HL-60 (cell line): ENCODE measurements around the gene PGAM2. TPM values are rescaled to one million over a fixed set of nuclear protein-coding genes. Genes with fewer than 3 reads are reported as not detected.
A peak's percentile ranks its signal among the peaks of the same experiment; 100 is the strongest.
"Not testable (repeated sequence)": the region's sequence is repeated elsewhere in the genome, so short reads cannot be mapped to it uniquely, and the experiment has no call there.

ENCODE experiments used
- DNase-seq, 2 experiments: peaks; one replicate each; pipeline ENCODE4 v3.0.0-alpha.2; 2010 to 2020; ENCODE audit warnings: low read depth in 1 of 2, low spot score in 1 of 2
- H3K27ac ChIP-seq: fragments of 250-450 bp; sonication (Bioruptor Pico); replicated peaks from 2 replicates; pipeline ENCODE4 v1.5.1; 2020; ENCODE audit warnings: mild to moderate bottlenecking, moderate library complexity
- H3K27me3 ChIP-seq: fragments of 250-450 bp; sonication (Bioruptor Pico); 2 replicates; pipeline ENCODE4 v1.5.1; 2021; ENCODE audit warnings: mild to moderate bottlenecking, moderate library complexity; ENCODE audit not compliant: insufficient read depth, poor library complexity, severe bottlenecking
- H3K4me3 ChIP-seq: replicated peaks from 2 replicates; pipeline ENCODE4 v1.5.1; 2011; ENCODE audit warnings: mild to moderate bottlenecking, control low read depth, low read length; ENCODE audit not compliant: insufficient read depth
- GABPA ChIP-seq: IDR thresholded peaks from 2 replicates; pipeline ENCODE4 v1.6.1; 2012; ENCODE audit warnings: low read depth
- POLR2AphosphoS5 ChIP-seq: IDR thresholded peaks from 2 replicates; pipeline ENCODE4 v1.6.1; 2012; ENCODE audit warnings: low read depth
- microRNA-seq: library from miRNA; unstranded; fragments of <30 nt; microRNA quantifications from one replicate; pipeline ENCODE4, GENCODE V29; 2018
- TF ChIP-seq, protein P1 (sequence below): IDR thresholded peaks from 2 replicates; pipeline ENCODE4 v1.6.1; 2012; ENCODE audit warnings: low read depth; ENCODE audit not compliant: insufficient replicate concordance
- TF ChIP-seq, protein P2 (sequence below): IDR thresholded peaks from one replicate; pipeline ENCODE4 v1.5.1; 2011; ENCODE audit warnings: low read length, control low read depth, inconsistent platforms; ENCODE audit not compliant: insufficient read depth

The PGAM2 gene

DNA sequence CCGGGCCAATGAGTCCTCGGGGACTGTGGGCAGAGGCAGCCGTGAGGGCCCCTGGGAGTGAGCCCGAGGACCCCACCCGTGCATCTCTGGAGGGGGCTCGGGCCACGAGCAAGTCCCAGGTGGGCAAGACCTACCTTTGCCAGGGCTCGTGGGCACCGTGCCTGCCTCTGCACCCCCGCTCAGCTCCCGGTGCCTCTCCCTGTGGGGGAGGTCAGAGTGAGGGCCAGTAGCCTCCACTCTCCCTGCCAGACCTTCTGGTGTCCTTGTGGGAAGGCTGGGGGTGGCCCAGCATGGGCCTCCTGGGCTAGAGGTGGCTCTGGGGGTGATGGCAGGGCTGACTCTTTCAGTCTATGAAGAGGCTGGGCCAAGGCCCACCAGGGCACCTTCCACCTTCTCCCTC lies 35.9 kb downstream of the PGAM2 start:
- DNase-seq, H3K27me3 ChIP-seq, H3K27ac ChIP-seq, H3K4me3 ChIP-seq: not testable (repeated sequence)

DNA sequence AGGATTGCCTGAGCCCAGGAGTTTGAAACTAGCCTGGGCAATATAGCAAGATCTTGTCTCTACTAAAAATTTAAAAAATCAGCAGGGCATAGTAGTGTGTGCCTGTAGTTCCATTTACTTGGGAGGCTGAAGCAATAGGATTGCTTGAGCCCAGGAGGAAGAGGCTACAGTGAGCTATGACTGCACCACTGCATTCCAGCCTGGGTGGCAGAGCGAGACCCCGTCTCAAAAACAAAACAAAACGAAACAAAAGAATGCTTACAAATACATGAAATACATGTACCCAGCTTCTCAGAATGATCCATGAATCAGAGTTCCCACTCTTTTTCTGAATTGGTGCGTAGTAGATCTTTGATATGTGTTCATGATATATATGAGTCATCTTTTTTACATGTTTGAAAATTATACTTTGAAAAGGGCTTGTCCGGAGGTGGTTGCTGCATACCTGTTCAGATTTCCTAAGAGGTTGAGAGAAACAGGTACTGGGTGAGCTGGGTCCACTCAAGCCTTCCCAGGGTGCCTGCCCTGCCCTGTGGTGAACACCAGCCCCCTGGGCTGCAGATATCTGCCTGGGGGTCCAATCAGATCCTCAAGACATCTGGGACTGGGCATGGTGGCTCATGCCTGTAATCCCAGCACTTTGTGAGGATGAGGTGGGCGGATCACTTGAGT lies 42.4 kb downstream of the PGAM2 start:
- not testable (repeated sequence) for DNase-seq, H3K27ac ChIP-seq, H3K4me3 ChIP-seq, H3K27me3 ChIP-seq

DNA sequence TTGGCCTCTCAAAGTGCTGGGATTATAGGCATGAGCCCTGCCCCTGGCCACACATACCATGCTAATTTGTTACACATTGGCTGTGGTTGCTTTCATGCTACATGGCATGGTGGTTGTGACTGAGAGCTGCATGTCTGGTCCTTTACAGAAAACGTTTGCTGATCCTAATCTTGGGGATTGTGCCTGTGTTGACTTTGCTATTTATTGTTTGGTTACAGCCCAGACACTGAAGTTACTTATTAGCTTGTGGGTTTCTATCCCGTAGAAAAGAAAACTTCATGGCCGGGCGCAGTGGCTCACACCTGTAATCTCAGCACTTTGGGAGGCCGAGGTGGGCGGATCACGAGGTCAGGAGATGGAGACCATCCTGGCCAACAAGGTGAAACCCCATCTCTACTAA lies 43.3 kb downstream of the PGAM2 start:
- not testable (repeated sequence) for DNase-seq, H3K27me3 ChIP-seq, H3K27ac ChIP-seq, H3K4me3 ChIP-seq

DNA sequence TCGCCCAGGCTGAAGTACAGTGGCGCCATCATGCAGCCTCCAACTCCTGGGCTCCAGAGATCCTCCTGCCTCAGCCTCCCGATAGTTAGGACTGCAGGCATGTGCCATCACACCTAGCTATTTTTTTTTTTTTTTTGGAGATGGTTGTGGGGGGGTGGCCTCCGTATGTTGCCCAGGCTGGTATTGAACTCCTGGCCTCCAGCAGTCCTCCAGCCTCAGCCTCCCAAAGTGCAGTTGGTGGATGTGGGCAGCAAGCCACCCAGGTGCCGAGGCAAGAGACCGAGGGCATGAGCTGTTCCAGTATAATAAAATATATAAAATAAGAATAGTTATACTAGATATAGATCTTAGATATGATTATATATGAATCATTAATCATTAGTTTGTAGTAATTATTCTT lies 45.5 kb downstream of the PGAM2 start:
- H3K27ac ChIP-seq, DNase-seq, H3K4me3 ChIP-seq, H3K27me3 ChIP-seq: not testable (repeated sequence)

DNA sequence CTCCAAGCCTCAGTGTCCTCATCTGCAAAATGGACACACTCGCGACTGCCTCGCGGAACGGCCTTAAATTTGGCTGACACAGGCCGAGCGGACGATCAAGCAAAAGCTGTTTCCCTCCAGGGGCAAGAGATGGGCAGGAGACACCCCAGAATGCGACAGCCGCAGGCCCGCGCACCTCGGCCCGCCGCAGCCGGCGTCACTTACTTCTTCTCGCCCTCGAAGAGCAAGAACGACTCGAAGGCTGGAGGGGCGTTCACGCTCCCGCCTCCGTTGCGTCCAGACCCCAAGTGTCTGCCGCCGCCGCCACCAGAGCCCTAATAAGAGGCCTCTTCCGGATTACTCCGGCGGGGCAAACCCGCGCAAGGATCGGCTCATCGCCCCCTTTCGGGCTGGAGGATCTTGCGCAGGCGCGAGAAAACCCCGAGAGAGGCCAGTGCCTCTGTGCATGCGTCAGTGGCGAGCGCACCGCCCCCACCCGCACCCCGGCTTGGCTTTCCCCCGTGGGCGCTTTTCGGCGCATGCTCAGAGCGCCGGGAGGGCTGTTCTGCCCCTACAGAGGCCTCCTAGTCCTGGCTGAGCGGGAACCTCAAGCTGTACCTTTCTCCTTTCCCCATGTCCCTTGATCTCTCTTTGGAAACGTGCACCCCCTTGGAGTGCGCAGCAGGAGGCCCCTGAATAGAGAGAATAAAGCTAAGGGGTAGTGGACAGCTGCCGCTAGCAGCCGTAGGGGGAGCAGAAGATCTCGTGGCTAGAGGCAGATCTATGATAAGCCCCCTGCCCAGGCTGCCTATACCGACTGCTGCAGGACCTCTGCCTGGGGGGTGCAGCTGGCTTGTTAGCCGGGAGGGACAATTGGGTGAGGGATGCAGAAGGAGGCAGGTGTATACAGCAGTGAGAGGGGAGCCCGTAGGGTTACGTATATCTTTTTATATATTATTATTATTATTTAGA lies 46.2 kb downstream of the PGAM2 start:
- peak overlapping the region; percentile 78 for H3K27ac ChIP-seq
- not testable (repeated sequence) for H3K27me3 ChIP-seq
- TF ChIP-seq, protein P1, sequence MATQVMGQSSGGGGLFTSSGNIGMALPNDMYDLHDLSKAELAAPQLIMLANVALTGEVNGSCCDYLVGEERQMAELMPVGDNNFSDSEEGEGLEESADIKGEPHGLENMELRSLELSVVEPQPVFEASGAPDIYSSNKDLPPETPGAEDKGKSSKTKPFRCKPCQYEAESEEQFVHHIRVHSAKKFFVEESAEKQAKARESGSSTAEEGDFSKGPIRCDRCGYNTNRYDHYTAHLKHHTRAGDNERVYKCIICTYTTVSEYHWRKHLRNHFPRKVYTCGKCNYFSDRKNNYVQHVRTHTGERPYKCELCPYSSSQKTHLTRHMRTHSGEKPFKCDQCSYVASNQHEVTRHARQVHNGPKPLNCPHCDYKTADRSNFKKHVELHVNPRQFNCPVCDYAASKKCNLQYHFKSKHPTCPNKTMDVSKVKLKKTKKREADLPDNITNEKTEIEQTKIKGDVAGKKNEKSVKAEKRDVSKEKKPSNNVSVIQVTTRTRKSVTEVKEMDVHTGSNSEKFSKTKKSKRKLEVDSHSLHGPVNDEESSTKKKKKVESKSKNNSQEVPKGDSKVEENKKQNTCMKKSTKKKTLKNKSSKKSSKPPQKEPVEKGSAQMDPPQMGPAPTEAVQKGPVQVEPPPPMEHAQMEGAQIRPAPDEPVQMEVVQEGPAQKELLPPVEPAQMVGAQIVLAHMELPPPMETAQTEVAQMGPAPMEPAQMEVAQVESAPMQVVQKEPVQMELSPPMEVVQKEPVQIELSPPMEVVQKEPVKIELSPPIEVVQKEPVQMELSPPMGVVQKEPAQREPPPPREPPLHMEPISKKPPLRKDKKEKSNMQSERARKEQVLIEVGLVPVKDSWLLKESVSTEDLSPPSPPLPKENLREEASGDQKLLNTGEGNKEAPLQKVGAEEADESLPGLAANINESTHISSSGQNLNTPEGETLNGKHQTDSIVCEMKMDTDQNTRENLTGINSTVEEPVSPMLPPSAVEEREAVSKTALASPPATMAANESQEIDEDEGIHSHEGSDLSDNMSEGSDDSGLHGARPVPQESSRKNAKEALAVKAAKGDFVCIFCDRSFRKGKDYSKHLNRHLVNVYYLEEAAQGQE = peak; percentile 43
- TF ChIP-seq POLR2AphosphoS5 = peak; percentile 80
- TF ChIP-seq, protein P2, sequence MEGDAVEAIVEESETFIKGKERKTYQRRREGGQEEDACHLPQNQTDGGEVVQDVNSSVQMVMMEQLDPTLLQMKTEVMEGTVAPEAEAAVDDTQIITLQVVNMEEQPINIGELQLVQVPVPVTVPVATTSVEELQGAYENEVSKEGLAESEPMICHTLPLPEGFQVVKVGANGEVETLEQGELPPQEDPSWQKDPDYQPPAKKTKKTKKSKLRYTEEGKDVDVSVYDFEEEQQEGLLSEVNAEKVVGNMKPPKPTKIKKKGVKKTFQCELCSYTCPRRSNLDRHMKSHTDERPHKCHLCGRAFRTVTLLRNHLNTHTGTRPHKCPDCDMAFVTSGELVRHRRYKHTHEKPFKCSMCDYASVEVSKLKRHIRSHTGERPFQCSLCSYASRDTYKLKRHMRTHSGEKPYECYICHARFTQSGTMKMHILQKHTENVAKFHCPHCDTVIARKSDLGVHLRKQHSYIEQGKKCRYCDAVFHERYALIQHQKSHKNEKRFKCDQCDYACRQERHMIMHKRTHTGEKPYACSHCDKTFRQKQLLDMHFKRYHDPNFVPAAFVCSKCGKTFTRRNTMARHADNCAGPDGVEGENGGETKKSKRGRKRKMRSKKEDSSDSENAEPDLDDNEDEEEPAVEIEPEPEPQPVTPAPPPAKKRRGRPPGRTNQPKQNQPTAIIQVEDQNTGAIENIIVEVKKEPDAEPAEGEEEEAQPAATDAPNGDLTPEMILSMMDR = peak; percentile 42
- TF ChIP-seq GABPA = peak; percentile 75
- H3K4me3 ChIP-seq = peak overlapping the region; percentile 75
- peak; percentile 88 to 98 for DNase-seq

DNA sequence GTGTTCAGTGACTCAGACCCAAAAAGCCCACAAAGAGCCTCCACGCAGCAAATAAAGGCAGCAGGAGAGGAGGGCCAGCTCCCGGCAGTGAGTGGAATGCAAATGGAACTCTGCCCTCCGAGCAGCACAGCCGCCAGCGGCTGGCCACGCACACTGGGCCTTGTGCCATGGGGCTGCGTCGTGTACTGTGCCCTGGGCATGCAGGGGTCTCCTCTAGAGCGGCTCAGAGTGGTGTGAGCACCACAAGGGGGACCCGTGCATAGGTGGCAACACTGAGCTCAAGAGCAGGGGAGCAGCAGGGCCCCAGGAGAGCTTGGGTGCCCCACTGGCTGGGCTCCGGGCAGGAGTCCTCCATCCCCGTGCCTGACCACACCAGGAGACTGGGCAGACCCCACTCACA lies 50.3 kb downstream of the PGAM2 start:
- H3K27ac ChIP-seq, DNase-seq, H3K27me3 ChIP-seq, H3K4me3 ChIP-seq: not testable (repeated sequence)

Small RNA genes within 50 kb of the gene (microRNA-seq; reads per million reads assigned to microRNA genes)
- not detected for gene MIR6837
- not detected for gene MIR6838
